HG03060 (cell line): ENCODE measurements around the gene NCKIPSD.
A peak's percentile ranks its signal among the peaks of the same experiment; 100 is the strongest.
"Not testable (repeated sequence)": the region's sequence is repeated elsewhere in the genome, so short reads cannot be mapped to it uniquely, and the experiment has no call there.

Source experiments
- ATAC-seq: cut with Tn5 transposase; IDR thresholded peaks from one replicate; pipeline ENCODE4 v1.9.1; 2021; ENCODE audit warnings: low read depth, moderate number of reproducible peaks; ENCODE audit not compliant: unreplicated experiment

Gene NCKIPSD

DNA sequence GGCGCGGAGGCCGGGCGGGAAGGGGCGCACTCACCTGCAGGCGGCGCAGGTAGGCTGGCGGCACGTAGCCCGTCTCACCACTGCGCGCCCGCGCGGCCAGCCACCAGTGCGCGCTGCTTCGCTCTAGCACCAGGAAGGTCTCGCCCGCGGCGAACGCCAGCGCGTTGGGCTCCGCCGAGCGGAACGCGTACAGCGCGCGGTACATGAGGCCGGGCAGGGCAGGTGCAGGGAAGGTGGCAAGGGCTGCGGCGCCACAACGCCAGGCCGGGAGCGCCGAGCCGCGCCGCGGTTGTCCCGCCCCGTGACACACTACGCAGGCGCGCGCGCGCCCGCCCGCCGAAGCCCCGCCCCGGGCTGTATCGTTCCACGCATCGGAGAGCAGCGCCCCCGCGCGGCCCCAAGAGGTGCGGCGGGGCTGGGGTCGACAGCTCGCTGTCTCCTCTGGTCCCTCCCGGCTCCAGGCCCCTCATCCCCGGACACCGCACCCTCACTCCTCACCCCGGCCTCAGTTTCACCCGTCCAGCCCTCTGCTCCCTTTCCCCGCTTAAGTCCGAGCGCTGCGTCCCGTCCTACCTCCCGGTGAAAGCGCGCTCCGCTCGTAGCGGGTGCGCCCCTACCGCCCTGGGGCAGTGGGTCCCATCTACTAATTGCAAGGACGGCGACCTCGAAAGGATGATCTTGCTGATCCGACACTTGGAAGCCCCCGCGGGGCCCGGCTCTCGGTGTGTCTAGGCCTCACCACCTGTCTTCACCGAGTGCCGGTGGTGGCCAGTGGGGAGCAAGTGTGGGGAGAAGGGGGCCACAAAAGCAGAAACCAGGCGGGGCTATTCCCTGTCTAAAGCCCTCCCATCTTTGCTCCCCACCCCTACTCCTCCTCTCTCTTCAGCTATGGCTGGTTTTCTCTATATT is at the start of gene NCKIPSD:
Gene NCKIPSD (minus strand): TSS at position 313 of the 909 bp plus-strand sequence. CDS start 108 bp downstream, at position 205.
- ATAC-seq, result peak; percentile 50

DNA sequence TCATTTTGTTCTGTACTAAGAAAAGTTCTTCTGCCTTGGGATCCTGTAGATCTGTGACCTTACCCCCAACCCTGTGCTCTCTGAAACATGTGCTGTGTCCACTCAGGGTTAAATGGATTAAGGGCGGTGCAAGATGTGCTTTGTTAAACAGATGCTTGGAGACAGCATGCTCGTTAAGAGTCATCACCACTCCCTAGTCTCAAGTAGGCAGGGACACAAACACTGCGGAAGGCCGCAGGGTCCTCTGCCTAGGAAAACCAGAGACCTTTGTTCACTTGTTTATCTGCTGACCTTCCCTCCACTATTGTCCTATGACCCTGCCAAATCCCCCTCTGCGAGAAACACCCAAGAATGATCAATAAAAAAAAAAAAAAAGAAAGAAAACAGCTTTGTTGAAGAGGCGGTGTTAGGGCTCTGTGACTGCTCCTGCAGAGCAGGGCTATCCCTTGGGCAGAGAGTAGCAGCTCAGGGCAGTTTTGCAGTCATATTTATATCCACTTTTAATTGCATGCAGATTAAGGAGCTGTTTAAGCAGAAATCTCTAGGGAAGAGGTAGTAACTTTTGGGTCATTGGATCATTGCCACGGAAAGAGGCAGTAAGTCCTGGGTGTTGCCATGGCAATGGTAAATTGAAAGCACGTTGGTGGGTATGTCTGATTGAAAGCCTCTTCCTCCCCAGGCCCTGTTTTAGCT is 49.5 kb upstream of the NCKIPSD start:
- not testable (repeated sequence) for ATAC-seq

DNA sequence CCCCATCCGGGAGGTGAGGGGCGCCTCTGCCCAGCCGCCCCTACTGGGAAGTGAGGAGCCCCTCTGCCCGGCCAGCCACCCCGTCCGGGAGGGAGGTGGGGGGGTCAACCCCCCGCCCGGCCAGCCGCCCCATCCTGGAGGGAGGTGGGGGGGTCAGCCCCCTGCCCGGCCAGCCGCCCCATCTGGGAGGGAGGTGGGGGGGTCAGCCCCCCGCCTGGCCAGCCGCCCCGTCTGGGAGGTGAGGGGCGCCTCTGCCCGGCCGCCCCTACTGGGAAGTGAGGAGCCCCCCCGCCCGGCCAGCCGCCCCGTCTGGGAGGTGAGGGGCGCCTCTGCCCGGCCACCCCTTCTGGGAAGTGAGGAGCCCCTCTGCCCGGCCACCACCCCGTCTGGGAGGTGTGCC is 48.8 kb upstream of the NCKIPSD start:
- ATAC-seq, result not testable (repeated sequence)

DNA sequence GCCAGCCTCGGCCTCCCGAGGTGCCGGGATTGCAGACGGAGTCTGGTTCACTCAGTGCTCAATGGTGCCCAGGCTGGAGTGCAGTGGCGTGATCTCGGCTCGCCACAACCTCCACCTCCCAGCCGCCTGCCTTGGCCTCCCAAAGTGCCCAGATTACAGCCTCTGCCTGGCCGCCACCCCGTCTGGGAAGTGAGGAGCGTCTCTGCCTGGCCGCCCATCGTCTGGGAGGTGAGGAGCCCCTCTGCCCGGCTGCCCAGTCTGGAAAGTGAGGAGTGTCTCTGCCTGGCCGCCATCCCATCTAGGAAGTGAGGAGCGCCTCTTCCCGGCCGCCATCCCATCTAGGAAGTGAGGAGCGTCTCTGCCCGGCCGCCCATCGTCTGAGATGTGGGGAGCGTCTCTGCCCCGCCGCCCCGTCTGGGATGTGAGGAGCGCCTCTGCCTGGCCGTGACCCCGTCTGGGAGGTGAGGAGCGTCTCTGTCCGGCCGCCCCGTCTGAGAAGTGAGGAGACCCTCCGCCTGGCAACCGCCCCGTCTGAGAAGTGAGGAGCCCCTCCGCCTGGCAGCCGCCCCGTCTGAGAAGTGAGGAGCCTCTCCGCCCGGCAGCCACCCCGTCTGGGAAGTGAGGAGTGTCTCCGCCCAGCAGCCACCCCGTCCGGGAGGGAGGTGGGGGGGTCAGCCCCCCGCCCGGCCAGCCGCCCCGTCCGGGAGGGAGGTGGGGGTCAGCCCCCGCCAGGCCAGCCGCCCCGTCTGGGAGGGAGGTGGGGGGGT is 48.2 kb upstream of the NCKIPSD start:
- not testable (repeated sequence) for ATAC-seq

DNA sequence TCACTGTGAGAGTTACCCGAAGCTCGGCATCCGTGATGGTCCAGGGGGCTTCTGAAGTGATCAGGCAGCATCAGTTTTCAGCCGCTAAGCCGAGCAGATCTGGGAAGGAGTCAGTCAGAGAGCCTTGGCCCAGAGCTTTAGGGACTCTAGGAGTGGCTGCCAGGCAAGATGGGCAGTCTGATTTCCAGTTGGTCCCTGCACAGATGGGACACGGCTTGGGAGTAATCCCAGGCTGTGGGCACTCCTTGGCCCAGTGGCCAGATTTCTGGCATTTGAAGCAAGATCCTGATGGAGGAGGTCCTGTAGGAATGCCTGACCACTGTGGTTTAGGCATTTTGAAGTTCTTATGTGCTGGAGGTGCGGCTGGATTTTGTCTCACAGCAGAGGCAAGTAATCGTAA is 41.8 kb upstream of the NCKIPSD start:
- ATAC-seq, result no peak

DNA sequence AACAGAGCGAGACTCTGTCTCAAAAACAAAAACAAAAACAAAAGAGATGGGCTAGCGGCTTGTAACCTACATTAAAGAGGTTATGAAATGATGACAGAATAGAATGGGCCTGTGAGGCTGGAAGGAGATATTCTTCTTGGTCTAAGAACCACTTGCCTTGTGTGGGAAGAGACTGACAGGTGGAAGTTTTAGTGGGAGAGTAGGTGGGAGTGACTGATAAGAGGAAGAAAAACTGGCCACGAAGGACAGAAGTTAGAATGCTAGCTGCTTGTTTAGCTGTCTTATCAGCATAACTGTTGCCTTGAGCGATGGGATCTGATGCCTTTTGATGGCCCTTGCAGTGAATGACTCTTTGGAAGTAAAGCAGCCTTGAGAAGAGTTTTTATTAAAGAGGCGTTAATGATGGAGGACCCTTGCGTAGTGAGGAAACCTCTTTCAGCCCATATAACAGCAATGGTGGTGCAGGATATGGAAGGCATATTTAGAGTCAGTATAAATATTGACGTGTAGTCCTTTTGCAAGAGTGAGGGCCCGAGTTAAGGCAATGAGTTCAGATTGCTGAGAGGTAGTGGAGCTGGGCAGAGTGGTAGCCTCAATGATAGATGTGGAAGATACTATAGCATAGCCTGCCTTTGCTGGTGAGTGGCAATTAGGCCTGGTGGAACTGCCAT is 39.6 kb upstream of the NCKIPSD start:
- ATAC-seq, result not testable (repeated sequence)

DNA sequence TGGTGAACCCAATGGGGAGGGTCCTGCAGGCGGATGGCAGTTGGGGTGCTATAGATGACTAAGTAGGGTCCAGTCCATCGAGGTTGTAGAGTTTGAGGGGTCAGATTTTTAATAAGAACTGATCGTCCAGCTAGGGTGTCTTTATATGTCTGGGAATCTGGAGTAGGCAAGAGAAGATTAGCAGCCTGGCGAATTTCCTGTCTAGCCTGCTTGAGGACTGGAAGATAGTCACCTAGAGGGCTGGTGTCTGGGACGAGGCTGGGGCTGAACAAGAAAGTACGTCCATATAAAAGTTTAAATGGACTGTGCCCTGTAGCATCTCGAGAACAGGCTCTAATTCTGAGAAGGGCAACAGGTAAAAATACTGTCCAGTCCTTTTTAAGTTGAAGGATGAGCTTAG is 38.0 kb upstream of the NCKIPSD start:
- ATAC-seq, result no peak

DNA sequence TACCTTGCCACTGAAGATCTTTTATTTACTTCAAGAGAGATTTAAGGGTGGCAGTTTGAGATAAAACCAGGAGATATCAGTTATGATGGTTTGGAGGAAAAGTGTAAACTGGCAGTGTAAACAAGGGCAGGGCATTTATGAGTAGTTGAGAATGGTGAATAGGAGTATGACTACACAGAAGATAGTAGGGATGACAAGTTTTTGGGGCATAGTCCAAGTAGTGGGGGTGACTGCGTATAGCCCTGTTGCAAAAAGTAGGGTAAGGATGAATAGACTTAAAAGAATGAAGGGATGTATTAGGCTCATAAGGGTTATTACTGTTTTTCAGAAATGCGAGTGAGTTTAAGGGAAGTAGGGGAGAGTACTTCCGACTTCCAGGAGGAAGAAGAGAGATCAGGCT is 37.6 kb upstream of the NCKIPSD start:
- not testable (repeated sequence) for ATAC-seq

DNA sequence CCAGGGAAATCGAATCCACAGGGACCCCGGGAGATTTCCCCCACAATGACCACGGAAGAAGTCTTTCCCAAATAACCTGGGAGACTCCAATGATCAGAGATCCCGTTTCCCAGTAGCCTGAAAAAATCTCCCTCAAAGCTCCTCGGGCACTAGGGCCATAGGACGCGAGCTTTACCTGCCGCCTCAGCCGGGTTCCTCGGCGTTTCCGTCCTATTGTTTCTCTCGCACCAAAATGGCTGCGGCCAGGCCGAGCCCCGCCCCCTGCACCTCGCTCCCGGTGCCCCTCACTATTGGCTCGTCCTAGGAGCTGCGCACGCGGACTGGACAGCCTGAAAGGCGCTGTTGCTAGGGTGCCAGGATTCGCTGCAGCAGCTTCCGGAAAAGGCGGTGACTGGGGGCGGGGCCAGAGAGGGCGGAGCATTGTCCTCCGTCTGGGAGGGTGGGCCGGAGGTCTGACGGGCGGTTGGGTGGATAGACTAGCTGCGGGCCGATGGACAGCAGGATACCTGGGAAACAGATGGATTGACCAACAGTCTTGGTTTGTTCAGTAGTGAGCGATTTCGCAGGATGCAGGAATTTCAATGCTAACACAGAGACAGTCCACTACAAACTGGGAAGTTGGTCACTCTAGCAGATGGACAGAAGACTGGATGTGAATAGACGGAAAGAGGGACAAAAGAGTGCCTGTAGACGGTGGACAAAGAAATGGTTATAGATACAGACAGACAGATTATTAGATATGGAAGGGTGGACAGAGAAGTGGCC is 31.4 kb upstream of the NCKIPSD start, which contains the start of gene IP6K2:
Gene IP6K2 (minus strand): TSS at position 240 of the 765 bp plus-strand sequence. CDS start 21,930 bp downstream, outside the sequence.
- ATAC-seq, result peak; percentile 85

DNA sequence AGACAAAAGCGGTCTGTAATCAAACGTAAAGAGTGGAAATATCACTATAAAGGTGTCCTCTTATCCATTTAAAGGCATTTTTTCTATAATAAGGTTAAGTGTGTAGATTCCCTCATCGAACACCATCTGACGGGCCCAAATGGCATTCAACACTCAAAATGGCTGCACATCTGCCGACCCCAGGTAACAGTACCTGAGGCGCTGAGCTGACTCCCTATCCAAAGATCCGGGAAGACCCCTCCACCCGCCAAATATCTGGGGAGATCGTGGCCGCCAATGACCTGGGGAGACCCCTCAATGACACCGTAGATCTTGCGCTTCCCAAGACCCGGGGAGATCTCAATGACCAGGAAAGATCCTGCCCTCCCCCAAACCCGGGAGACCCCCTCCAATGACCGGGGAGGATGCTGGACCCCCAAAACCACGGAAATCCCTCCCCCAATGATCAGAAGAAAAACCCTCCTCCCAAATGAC is 30.8 kb upstream of the NCKIPSD start:
- ATAC-seq, result no peak

DNA sequence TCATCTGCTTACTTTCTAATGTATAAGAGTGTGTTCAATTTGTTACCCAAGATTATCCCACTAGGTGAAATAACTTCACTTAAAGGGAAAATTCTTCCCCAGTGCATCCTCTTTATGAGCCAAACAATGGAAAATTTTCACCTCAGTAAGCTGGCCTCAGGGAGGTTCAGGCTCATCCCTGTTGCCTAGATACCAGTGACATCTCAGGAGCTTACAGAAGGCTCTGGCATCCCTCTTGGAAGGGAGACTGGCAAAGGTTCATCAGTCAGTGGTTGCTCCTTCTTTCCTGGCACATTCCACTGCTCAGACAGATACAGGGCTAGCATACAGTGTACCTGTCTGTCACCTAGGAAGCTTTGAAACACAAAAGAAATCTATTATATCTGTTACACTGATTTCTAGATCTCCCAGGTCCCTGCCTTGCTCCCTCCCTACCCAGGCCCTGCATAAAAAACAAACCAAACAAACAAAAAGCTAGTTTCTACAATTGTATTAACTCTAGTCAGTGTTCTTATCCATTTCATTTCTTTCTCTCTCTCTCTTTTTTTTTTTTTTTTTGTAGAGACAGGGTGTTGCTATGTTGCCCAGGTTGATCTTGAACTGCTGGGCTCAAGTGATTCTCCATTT is 29.6 kb upstream of the NCKIPSD start:
- no peak for ATAC-seq

DNA sequence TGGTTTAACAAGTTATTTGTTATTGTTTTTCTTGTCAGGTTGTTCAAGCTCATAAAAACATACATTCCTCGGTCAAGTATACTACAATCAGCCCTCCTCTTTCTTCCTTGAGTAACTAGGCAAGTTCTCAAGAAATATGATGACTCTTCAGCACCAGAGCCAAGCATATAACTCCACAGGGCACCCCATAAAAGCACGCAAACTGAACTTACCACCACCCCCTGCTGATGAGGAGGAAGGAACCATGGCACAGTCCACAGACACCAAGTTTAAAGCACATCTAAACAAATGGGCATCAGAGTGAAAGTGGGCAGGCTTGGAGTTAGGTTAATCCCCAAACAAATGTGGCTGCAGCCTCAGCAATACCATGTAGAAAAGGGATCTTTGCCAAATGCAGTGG is 26.0 kb upstream of the NCKIPSD start:
- ATAC-seq, result no peak

DNA sequence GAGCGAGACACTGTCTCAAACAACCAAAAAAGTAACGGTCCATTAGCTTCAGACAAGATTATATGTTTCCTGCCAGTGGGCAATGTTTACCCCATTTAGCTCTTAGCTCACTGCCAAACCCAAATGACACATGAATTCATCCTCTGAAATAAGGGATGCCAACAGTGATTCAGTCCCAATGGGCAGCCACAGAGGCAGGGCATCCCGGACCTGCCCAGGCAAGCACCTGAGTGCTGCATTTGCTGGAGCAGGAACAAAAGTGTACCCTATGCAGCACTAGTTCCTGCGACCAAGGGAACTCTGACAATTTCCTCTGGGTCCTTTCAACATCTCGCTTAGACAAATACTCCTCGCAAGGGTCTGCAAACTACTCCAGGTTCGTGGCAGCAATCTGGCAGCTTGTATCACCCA is 23.3 kb upstream of the NCKIPSD start:
- ATAC-seq, result no peak

DNA sequence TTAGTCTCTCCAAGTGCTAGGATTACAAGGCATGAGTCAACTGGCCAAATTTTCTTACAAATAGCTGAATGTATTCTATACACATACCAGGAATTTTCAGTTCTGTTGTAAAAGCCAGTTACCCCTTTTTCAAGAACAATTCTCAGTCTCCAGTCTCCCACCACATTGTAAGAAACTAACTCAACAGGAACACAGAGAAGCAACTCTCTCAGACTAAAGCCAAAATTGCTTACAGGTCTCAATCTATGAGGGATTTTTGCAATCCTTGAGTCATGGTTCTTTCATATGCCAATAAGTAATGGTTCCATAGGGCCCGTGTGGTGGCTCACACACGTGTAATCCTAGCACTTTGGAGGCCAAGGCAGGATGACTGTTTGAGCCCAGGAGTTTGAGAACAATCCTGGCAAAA is 22.8 kb upstream of the NCKIPSD start:
- no peak for ATAC-seq

DNA sequence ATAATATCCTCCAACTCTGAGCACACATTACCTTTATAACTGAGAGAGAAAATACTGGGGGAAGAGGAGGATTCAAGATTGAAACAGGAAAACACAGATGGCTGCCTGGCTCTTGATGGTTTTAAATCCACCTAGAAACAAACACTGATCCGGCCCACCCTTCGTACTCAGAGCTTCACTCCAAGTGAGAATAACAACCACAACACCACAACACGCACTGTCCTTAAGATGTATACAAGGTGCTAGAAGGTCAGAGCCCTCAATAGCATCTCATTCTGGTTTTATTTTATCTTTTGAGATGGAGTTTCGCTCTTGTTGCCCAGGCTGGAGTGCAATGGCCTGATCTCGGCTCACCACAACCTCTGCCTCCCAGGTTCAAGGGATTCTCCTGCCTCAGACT is 21.4 kb upstream of the NCKIPSD start:
- no peak for ATAC-seq

DNA sequence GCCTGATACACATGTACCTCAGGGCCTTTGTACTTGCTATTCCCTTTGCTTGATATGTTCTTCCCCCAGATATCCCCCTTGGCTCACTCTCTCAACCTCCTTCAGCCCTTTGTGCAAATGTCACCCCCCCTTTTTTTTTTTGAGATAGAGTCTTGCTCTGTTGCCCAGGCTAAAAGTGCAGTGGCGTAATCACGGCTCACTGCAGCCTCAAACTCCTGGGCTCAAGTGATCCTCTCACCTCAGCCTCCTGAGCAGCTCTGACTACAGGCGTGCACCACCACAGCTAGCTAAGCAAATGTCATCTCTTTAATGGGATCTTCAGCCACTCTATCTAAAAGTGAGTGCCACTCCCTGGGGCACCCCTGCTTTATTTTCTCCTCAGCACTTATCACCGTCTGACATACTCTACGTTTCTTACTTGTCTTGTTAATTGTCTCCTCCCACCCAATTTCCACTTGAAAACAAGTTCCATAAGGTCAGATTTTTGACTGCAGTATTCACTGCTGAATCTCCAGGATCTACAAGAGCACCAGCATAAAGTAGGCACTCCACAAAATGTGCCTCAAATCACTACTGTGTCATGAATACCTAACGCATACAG is 16.7 kb upstream of the NCKIPSD start:
- ATAC-seq, result no peak

DNA sequence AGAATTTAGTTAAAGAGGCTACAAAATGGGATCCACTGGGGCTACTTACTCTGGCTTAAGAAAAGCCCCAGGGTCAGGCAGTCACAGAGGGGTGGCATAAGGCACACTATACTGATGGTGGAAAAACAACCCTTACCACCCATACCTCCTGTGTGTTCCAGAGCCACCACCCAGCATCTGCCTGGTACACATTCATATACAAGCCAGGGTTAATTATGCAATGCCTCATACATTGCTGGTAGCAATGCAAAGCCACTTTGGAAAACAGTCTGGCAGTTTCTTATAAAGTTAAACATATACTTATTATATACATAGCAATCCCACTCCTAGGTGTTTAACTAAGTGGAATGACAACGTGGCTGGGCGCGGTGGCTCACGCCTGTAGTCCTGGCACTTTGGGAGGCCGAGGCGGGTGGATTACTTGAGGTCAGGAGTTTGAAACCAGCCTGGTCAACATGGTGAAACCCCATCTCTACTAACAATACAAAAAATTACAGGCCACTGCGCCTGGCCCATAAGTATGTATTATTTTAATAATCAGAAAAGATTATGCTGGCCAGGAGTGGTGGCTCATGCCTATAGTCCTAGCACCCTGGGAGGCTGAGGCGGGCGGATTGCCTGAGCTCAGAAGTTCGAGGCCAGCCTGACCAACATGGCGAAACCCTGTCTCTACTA is 15.2 kb upstream of the NCKIPSD start:
- ATAC-seq, result no peak

DNA sequence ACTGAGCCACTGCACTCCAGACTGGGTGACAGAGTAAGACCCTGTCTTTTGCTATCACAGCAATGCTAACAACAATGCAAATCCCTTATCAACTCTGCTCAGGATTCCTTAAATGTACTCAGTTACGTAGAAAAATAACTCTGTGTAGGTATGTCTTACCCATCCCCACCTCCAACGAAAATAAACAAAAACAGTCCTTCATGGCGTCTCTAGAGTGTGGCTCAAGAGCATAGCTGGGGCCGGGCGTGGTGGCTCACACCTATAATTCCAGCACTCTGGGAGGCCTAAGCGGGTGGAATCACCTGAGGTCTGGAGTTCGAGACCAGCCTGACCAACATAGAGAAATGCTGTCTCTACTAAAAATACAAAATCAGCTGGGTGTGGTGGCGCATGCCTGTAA is 13.2 kb upstream of the NCKIPSD start:
- no peak for ATAC-seq
